ENCODE measurements around the gene ITGA3.

DNA sequence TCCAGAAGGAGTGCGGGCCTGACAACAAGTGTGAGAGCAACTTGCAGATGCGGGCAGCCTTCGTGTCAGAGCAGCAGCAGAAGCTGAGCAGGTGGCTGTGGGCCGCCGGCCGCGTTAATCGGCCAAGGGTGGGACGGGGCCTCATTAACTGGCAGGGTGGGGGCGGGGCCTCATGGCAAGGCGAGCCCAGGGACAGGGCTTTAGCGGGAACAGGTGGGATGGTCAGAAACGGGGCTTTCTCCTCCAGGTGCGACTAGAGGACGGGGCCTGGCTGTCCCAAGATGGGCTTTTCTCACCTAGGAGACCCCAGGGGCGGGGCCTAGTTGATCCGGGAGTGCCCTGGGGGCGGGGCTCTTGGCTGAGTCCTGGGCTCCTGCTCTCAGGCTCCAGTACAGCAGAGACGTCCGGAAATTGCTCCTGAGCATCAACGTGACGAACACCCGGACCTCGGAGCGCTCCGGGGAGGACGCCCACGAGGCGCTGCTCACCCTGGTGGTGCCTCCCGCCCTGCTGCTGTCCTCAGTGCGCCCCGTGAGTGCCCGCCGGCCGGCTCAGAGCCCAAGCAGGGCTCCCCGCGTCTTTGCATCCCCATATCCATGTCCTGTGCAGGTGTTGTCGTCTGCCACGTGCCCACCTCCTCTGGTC lies 20.8 kb downstream of the ITGA3 start:
- TF ChIP-seq CTCF (IDR thresholded peaks at IDR 0.05) (no peak), PHF8 (IDR thresholded peaks at IDR 0.05; ENCODE audit: borderline replicate concordance, low read depth) (no peak), POLR2A (IDR thresholded peaks at IDR 0.05; ENCODE audit: low read length) (no peak), EP300 (IDR thresholded peaks at IDR 0.05) (no peak), MAZ (IDR thresholded peaks at IDR 0.05; ENCODE audit: borderline replicate concordance, low read depth, low read length) (no peak)

Data from A549 (cell line).